HG03095 (cell line): Measurements from ENCODE around the gene TMEM120B.

ENCODE experiments used
- ATAC-seq: cut with Tn5 transposase; IDR thresholded peaks from one replicate; pipeline ENCODE4 v1.9.1; 2021; ENCODE audit warnings: moderate library complexity; ENCODE audit not compliant: unreplicated experiment

Gene TMEM120B

DNA sequence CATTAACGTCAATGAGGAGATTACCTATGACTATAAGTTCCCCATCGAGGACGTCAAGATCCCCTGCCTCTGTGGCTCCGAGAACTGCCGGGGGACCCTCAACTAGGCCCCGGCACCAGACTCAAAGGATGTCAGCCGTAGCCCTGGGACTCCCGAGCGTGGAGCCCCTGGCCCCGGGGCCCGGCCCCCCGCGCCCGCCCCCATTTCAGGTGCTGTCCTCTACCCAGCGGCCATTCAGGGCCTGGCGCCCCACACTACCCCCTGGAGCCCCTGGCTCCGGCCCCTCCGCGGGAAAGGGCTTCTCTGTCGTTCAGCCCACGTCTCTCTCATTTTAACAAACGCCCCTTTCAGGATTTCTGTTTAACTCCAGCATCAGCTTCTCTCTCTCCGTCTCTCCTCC lies 117.6 kb downstream of the TMEM120B start:
- ATAC-seq = no peak

DNA sequence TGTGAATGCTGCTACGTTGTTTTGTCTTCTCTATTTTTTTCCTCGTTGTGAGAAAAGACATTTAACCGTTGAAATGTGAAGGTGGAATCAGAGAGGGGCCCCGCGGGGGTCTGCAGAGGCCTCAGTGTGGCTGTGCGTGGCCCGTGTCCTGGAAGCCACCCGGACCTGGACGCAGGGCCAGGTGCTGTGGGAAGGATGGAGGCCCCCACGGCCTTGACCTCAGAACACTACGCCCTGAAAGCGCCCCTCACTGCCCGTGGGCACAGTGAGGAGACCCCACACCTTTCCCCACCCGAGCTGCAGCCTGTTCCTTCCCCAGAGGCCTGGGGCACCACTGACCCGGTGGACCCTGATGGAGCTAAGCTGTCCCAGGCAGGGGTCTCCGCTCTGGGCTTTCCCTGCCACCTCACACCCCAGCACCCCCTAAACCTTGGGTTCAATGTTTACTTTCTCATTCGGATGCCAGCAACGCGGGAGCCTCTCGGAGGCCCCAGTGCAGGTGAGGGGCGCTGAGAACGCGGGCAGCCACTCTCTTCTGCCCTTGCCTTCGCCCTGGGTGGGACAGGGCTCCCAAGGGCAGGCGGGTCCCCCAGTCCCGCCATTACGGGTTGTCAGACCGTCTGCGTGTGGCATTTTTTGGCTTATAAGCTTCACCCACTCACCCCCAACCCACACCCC lies 118.2 kb downstream of the TMEM120B start:
- no peak for ATAC-seq
